Kidney glomerular epithelial cell (primary cell): Measurements from ENCODE around the gene SMG9.

Experiments used
- DNase-seq: peaks from one replicate; lab custom pipeline; 2025; lab: John Stamatoyannopoulos, UW

Gene SMG9

GRCh38 chr19:43724896-43725295, 29.9 kb downstream of the SMG9 start:
- DNase-seq, result no peak

GRCh38 chr19:43723588-43723987, 31.2 kb downstream of the SMG9 start:
- DNase-seq, result no peak

- DNase-seq, result no peak
These were observed 33.2 kb downstream of the SMG9 start for GRCh38 chr19:43721469-43722048.

GRCh38 chr19:43720936-43721335, 33.8 kb downstream of the SMG9 start:
- DNase-seq, result no peak

- DNase-seq, result no peak
These were observed 34.8 kb downstream of the SMG9 start for GRCh38 chr19:43719918-43720317.

- no peak for DNase-seq
These were observed 35.3 kb downstream of the SMG9 start for GRCh38 chr19:43719378-43719868.

- DNase-seq, result no peak
These were observed 36.0 kb downstream of the SMG9 start for GRCh38 chr19:43718627-43719377.

GRCh38 chr19:43715776-43716175, 39.0 kb downstream of the SMG9 start, which contains the start of gene IRGC:
Gene IRGC (plus strand): TSS chr19:43716076. CDS start chr19:43718559, 2,483 bp downstream.
- DNase-seq, result no peak

- no peak for DNase-seq
These were observed 41.6 kb downstream of the SMG9 start for GRCh38 chr19:43713208-43713607.

GRCh38 chr19:43711751-43712355, 42.9 kb downstream of the SMG9 start:
- DNase-seq, result no peak

GRCh38 chr19:43708716-43709115, 46.0 kb downstream of the SMG9 start:
- no peak for DNase-seq

- DNase-seq, result no peak
These were observed 47.5 kb downstream of the SMG9 start for GRCh38 chr19:43707158-43707712.

- DNase-seq, result no peak
These were observed 49.0 kb downstream of the SMG9 start for GRCh38 chr19:43705729-43706128.

GRCh38 chr19:43704002-43704705, 50.6 kb downstream of the SMG9 start:
- no peak for DNase-seq

- DNase-seq, result no peak
These were observed 54.3 kb downstream of the SMG9 start for GRCh38 chr19:43700395-43701000.

GRCh38 chr19:43699506-43700394, 55.0 kb downstream of the SMG9 start:
- no peak for DNase-seq

GRCh38 chr19:43697295-43697694, 57.5 kb downstream of the SMG9 start:
- no peak for DNase-seq

- no peak for DNase-seq
These were observed 58.6 kb downstream of the SMG9 start for GRCh38 chr19:43695985-43696704.

- DNase-seq, result no peak
These were observed 60.2 kb downstream of the SMG9 start for GRCh38 chr19:43694553-43694952.

- no peak for DNase-seq
These were observed 61.9 kb downstream of the SMG9 start for GRCh38 chr19:43692877-43693276.
